ENCODE data around the gene ADCY7. TPM values are rescaled to one million over a fixed set of nuclear protein-coding genes. Genes with fewer than 3 reads are reported as not detected.

ADCY7 gene
- total RNA-seq, 1 experiment from 2014 or later, result 5.9 TPM

GRCh38 chr16:50270510-50271147, 4.3 kb downstream of the ADCY7 start (continued):
- TF ChIP-seq, protein P1, sequence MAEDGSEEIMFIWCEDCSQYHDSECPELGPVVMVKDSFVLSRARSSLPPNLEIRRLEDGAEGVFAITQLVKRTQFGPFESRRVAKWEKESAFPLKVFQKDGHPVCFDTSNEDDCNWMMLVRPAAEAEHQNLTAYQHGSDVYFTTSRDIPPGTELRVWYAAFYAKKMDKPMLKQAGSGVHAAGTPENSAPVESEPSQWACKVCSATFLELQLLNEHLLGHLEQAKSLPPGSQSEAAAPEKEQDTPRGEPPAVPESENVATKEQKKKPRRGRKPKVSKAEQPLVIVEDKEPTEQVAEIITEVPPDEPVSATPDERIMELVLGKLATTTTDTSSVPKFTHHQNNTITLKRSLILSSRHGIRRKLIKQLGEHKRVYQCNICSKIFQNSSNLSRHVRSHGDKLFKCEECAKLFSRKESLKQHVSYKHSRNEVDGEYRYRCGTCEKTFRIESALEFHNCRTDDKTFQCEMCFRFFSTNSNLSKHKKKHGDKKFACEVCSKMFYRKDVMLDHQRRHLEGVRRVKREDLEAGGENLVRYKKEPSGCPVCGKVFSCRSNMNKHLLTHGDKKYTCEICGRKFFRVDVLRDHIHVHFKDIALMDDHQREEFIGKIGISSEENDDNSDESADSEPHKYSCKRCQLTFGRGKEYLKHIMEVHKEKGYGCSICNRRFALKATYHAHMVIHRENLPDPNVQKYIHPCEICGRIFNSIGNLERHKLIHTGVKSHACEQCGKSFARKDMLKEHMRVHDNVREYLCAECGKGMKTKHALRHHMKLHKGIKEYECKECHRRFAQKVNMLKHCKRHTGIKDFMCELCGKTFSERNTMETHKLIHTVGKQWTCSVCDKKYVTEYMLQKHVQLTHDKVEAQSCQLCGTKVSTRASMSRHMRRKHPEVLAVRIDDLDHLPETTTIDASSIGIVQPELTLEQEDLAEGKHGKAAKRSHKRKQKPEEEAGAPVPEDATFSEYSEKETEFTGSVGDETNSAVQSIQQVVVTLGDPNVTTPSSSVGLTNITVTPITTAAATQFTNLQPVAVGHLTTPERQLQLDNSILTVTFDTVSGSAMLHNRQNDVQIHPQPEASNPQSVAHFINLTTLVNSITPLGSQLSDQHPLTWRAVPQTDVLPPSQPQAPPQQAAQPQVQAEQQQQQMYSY (CRISPR knock-in tag; IDR thresholded peaks at IDR 0.05), result no peak
- TF ChIP-seq NR3C1 (CRISPR knock-in tag; conservative IDR thresholded peaks at IDR 0.05; ENCODE audit: low read depth) (no peak), EMX1 (CRISPR knock-in tag; IDR thresholded peaks at IDR 0.05) (no peak), ZNF317 (CRISPR knock-in tag; IDR thresholded peaks at IDR 0.05; ENCODE audit: borderline replicate concordance, low read depth) (no peak), KAT7 (CRISPR knock-in tag; IDR thresholded peaks at IDR 0.05; ENCODE audit: borderline replicate concordance) (no peak), ZNF138 (CRISPR knock-in tag; conservative IDR thresholded peaks at IDR 0.05) (no peak), ZNF232 (CRISPR knock-in tag; IDR thresholded peaks at IDR 0.05) (no peak), ZNF532 (CRISPR knock-in tag; IDR thresholded peaks at IDR 0.05; ENCODE audit: borderline replicate concordance) (no peak)
- TF ChIP-seq, protein P2, sequence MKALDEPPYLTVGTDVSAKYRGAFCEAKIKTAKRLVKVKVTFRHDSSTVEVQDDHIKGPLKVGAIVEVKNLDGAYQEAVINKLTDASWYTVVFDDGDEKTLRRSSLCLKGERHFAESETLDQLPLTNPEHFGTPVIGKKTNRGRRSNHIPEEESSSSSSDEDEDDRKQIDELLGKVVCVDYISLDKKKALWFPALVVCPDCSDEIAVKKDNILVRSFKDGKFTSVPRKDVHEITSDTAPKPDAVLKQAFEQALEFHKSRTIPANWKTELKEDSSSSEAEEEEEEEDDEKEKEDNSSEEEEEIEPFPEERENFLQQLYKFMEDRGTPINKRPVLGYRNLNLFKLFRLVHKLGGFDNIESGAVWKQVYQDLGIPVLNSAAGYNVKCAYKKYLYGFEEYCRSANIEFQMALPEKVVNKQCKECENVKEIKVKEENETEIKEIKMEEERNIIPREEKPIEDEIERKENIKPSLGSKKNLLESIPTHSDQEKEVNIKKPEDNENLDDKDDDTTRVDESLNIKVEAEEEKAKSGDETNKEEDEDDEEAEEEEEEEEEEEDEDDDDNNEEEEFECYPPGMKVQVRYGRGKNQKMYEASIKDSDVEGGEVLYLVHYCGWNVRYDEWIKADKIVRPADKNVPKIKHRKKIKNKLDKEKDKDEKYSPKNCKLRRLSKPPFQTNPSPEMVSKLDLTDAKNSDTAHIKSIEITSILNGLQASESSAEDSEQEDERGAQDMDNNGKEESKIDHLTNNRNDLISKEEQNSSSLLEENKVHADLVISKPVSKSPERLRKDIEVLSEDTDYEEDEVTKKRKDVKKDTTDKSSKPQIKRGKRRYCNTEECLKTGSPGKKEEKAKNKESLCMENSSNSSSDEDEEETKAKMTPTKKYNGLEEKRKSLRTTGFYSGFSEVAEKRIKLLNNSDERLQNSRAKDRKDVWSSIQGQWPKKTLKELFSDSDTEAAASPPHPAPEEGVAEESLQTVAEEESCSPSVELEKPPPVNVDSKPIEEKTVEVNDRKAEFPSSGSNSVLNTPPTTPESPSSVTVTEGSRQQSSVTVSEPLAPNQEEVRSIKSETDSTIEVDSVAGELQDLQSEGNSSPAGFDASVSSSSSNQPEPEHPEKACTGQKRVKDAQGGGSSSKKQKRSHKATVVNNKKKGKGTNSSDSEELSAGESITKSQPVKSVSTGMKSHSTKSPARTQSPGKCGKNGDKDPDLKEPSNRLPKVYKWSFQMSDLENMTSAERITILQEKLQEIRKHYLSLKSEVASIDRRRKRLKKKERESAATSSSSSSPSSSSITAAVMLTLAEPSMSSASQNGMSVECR (CRISPR knock-in tag; IDR thresholded peaks at IDR 0.05; ENCODE audit: borderline replicate concordance), result no peak

DNA sequence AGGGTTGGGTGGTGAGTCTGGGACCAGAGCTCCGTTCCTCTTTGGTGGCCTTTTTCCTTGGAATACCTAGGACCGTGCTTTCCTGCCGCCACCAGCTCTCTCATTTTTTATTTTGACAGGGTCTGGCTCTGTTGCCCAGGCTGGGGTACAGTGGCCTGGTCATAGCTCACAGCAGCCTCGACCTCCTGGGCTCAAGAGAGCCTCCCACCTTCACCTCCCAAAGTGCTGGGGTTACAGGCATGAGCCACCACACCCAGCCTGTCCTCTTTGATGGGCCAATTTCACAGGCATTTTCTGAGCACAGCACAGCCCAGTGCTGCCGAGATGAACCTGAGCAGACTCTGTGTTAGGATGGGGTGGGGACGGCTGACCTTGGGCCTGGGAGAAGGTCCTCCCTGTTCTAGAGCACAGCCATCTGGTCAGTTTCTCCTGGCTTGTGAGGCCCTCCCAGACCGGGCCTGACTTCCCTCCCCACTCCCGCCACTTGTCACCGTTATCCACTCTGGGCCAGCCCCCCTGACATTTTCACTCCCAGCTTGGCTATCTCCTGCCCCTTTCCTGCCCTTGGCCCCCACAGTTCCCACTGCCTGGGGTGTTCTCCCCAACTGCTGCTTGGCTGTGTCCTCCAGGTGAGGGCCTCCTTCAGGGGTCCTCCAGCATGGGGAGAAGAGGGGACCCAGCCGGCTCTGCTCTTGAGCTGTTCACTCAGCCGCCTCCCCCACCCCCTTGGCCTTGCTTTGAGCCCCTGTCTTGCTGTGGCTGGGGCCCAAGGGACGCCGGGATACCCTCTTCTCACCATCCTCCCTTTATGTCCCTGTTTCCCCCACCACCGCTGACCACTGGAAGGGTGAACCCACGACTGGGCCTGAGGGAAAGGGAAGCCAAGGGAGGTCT, 5.0 kb downstream of the ADCY7 start:
- H3K4me1 Mint-ChIP-seq, result peaks cover 9% of the 10 kb centered on the region
- ATAC-seq, result no peak
- POLR2A ChIA-PET, result no interaction called here
- H3K27me3 Mint-ChIP-seq (ENCODE audit: low read depth), result no peaks in the 10 kb centered on the region; the same call in 1 of the 2 replicates
- CTCF ChIA-PET, result interaction anchor here (1.5 kb wide), 1 partner anchor 396 kb away, joined by 3 read pairs; no protein-coding TSS in a partner anchor
- DNase-seq (ENCODE audit: low spot score), result no peak
- H3K27ac Mint-ChIP-seq, result no peak overlapping the region
- H3K9me3 Mint-ChIP-seq, result no peaks in the 10 kb centered on the region
- H3K4me3 Mint-ChIP-seq, result no peak overlapping the region
- H3K36me3 Mint-ChIP-seq, result no peaks in the 10 kb centered on the region
- TF ChIP-seq NR3C1 (CRISPR knock-in tag; conservative IDR thresholded peaks at IDR 0.05; ENCODE audit: low read depth) (no peak), NFATC4 (CRISPR knock-in tag; IDR thresholded peaks at IDR 0.05) (no peak), FOXP4 (CRISPR knock-in tag; IDR thresholded peaks at IDR 0.05) (no peak), ZNF416 (CRISPR knock-in tag; IDR thresholded peaks at IDR 0.05) (no peak), SP1 (CRISPR knock-in tag; conservative IDR thresholded peaks at IDR 0.05) (no peak), FOXP1 (CRISPR knock-in tag; IDR thresholded peaks at IDR 0.05; ENCODE audit: borderline replicate concordance) (no peak), NFE2L1 (CRISPR knock-in tag; IDR thresholded peaks at IDR 0.05) (no peak), ZMAT4 (CRISPR knock-in tag; IDR thresholded peaks at IDR 0.05) (no peak), TCF7 (CRISPR knock-in tag; IDR thresholded peaks at IDR 0.05; ENCODE audit: low read depth) (no peak)
- TF ChIP-seq, protein P3, sequence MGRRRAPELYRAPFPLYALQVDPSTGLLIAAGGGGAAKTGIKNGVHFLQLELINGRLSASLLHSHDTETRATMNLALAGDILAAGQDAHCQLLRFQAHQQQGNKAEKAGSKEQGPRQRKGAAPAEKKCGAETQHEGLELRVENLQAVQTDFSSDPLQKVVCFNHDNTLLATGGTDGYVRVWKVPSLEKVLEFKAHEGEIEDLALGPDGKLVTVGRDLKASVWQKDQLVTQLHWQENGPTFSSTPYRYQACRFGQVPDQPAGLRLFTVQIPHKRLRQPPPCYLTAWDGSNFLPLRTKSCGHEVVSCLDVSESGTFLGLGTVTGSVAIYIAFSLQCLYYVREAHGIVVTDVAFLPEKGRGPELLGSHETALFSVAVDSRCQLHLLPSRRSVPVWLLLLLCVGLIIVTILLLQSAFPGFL (CRISPR knock-in tag; IDR thresholded peaks at IDR 0.05; ENCODE audit: borderline replicate concordance), result no peak

Data from WTC11 (cell line).